HepG2 (cell line): Measurements from ENCODE around the gene ATG2A. TPM values are rescaled to one million over a fixed set of nuclear protein-coding genes. Genes with fewer than 3 reads are reported as not detected.

Experiments used
- ATAC-seq: fragments of 200-7000 bp; cut with Tn5 transposase; 3 replicates; pipeline ENCODE4 v1.9.1; 2020; ENCODE audit warnings: mild to moderate bottlenecking, moderate library complexity
- BruUV-seq: library from RNA; stranded (reverse); fragments of 400-500 nt; replicated peaks from 2 replicates; lab custom pipeline; 2021; lab: Mats Ljungman, UMichigan
- CTCF ChIA-PET: fragments of 300-600 bp; formaldehyde crosslinking; extraction: SDS; loops from one replicate; lab custom pipeline; 2021; ENCODE audit warnings: low total read pairs, inconsistent platforms, low intra/inter-chr PET ratio; lab: Yijun Ruan, JAX
- POLR2A ChIA-PET: fragments of 350-600 bp; sonication (Branson Sonifier 250); formaldehyde crosslinking; loops from one replicate; lab custom pipeline; 2020; ENCODE audit warnings: antibody characterized with exemption, inconsistent platforms; lab: Yijun Ruan, JAX
- DNase-seq: peaks from one replicate; pipeline ENCODE4 v3.0.0-alpha.2; 2015; ENCODE audit warnings: low spot score
- FAIRE-seq: peaks from 3 replicates; lab custom pipeline; 2011; peaks lifted over from hg19 to GRCh38; lab: Jason Lieb, UNC
- H2AFZ ChIP-seq: one replicate; pipeline ENCODE4 v1.6.1; 2011; ENCODE audit warnings: low read length, inconsistent platforms
- H3K27ac ChIP-seq: fragments of 300-600 bp; 3 replicates; pipeline ENCODE4 v1.8.0; 2011; ENCODE audit warnings: mixed run types, mild to moderate bottlenecking, mixed read lengths, low read length, inconsistent platforms; ENCODE audit not compliant: insufficient read depth; ENCODE audit errors: extremely low read length
- H3K27me3 ChIP-seq, 2 experiments: fragments of 200-600 bp in 1 of 2; 2 replicates in 1 of 2; 3 replicates in 1 of 2; pipeline versions ENCODE4 v1.6.0 to v1.8.0; 2011; ENCODE audit warnings: low read length in 2 of 2, mild to moderate bottlenecking in 2 of 2, moderate library complexity in 2 of 2, inconsistent platforms in 1 of 2; ENCODE audit not compliant: insufficient read depth in 2 of 2, control insufficient read depth in 1 of 2
- H3K36me3 ChIP-seq, 2 experiments: fragments of 200-600 bp in 1 of 2; replicated peaks in 1 of 2; 2 replicates in 1 of 2; 3 replicates in 1 of 2; pipeline versions ENCODE4 v1.5.1 to v1.8.0; 2011; ENCODE audit warnings: low read length in 2 of 2, inconsistent platforms in 1 of 2; ENCODE audit not compliant: insufficient read depth in 2 of 2, control insufficient read depth in 1 of 2
- H3K4me1 ChIP-seq: 2 replicates; pipeline ENCODE4 v1.5.1; 2012; ENCODE audit warnings: low read length, inconsistent platforms; ENCODE audit not compliant: insufficient read depth
- H3K4me2 ChIP-seq: 2 replicates; pipeline ENCODE4 v1.6.0; 2011; ENCODE audit warnings: low read depth, low read length, inconsistent platforms
- H3K4me3 ChIP-seq, 3 experiments: fragments of 200-600 bp in 1 of 3; sonication (generic), shearing (Covaris generic) in 1 of 3; replicated peaks in 1 of 3; 2 replicates each; pipeline ENCODE4 v1.5.1; 2011 to 2016; ENCODE audit warnings: low read length in 3 of 3, inconsistent platforms in 2 of 3, low read depth in 2 of 3, mild to moderate bottlenecking in 2 of 3, control low read depth in 1 of 3, mixed read lengths in 1 of 3; ENCODE audit not compliant: insufficient read depth in 1 of 3
- H3K79me2 ChIP-seq: one replicate; pipeline ENCODE4 v1.6.1; 2011; ENCODE audit warnings: low read length, inconsistent platforms; ENCODE audit not compliant: insufficient read depth
- H3K9ac ChIP-seq: 2 replicates; pipeline ENCODE4 v1.6.0; 2011; ENCODE audit warnings: mild to moderate bottlenecking, low read depth, low read length, inconsistent platforms; ENCODE audit not compliant: insufficient read depth
- H3K9me3 ChIP-seq: 2 replicates; pipeline ENCODE4 v1.5.1; 2012; ENCODE audit warnings: mild to moderate bottlenecking, low read length
- H4K20me1 ChIP-seq: 2 replicates; pipeline ENCODE4 v1.6.0; 2011; ENCODE audit warnings: inconsistent platforms, mild to moderate bottlenecking, low read length, moderate library complexity; ENCODE audit not compliant: insufficient read depth
- CBX1 ChIP-seq: IDR thresholded peaks from one replicate; pipeline ENCODE4 v1.6.1; 2016; ENCODE audit warnings: antibody characterized with exemption, low read depth
- DZIP1 ChIP-seq: sonication (generic); formaldehyde crosslinking; IDR thresholded peaks from 2 replicates; pipeline ENCODE4 v1.5.0; 2020; ENCODE audit warnings: mild to moderate bottlenecking, missing genetic modification reagents
- MIER3 ChIP-seq: IDR thresholded peaks from 2 replicates; pipeline ENCODE4 v1.6.1; 2016; ENCODE audit warnings: missing compliant biosample characterization, borderline replicate concordance
- RBAK ChIP-seq: sonication (generic); formaldehyde crosslinking; IDR thresholded peaks from 2 replicates; pipeline ENCODE4 v1.5.1; 2020; ENCODE audit warnings: mild to moderate bottlenecking, missing genetic modification reagents
- ZNF124 ChIP-seq: sonication (generic); formaldehyde crosslinking; IDR thresholded peaks from 2 replicates; pipeline ENCODE4 v1.4.0; 2020; ENCODE audit warnings: missing genetic modification reagents
- ZNF44 ChIP-seq: sonication (generic); formaldehyde crosslinking; IDR thresholded peaks from 2 replicates; pipeline ENCODE4 v1.5.1; 2020; ENCODE audit warnings: mild to moderate bottlenecking, missing genetic modification reagents
- ZNF784 ChIP-seq: sonication (generic); formaldehyde crosslinking; IDR thresholded peaks from 2 replicates; pipeline ENCODE4 v1.5.1; 2020; ENCODE audit warnings: missing genetic modification reagents, mild to moderate bottlenecking, borderline replicate concordance
- ZNF878 ChIP-seq: sonication (generic); formaldehyde crosslinking; IDR thresholded peaks from 2 replicates; pipeline ENCODE4 v1.8.1; 2023; ENCODE audit warnings: mild to moderate bottlenecking, missing genetic modification reagents, moderate library complexity
- WGBS: methylation state at CpG from one replicate; pipeline ENCODE4 v1.1.6; 2017; ENCODE audit warnings: low lambda C conversion rate; 5-methylcytosine and 5-hydroxymethylcytosine counted together
- in situ Hi-C: cut with HindIII; loops from 2 replicates; pipeline ENCODE4 v1.10.0; 2017; ENCODE audit warnings: low pct_unique_long_range_greater_than_20kb; ENCODE audit not compliant: extremely low pct_ligation_motif_present
- intact Hi-C: fragments of 100-400 bp; cut with micrococcal nuclease; formaldehyde crosslinking; loops from one replicate; pipeline ENCODE4 v1.10.0; 2022; ENCODE audit not compliant: unreplicated experiment
- polyA plus RNA-seq, 8 experiments: library from polyadenylated mRNA; depleted of rRNA in 3 of 8; stranded (reverse) in 7 of 8; unstranded in 1 of 8; fragments of >200 nt; fragmentation: Illumina TruSeq in 4 of 8; extraction: Trizol in 4 of 8; gene quantifications; 2 replicates each; pipeline versions ENCODE4 v1.2.1 to v1.2.3, GENCODE V29; 2011 to 2016; ENCODE audit warnings: low read depth in 4 of 8, missing spikeins in 1 of 8, mixed read lengths in 1 of 8; ENCODE audit not compliant: insufficient read depth in 1 of 8
- total RNA-seq, 5 experiments: library from RNA; depleted of rRNA; stranded (reverse); fragments of >200 nt; fragmentation: Illumina TruSeq; extraction: Trizol; gene quantifications; 2 replicates each; pipeline ENCODE4 v1.2.3, GENCODE V29; 2016; ENCODE audit warnings: low read depth in 1 of 5
- TF ChIP-seq, protein P1 (sequence below): sonication (generic); formaldehyde crosslinking; IDR thresholded peaks from 2 replicates; pipeline ENCODE4 v1.8.1; 2023; ENCODE audit warnings: missing genetic modification reagents, mild to moderate bottlenecking, borderline replicate concordance

Gene ATG2A
- total and polyA plus RNA-seq, 2 of the 13 experiments (the other 11 are each of a cell fraction or from before 2014, with no cell fraction given): 6.7 to 8.0 TPM

- in situ Hi-C loops: no loop called here
- no peak overlapping the region for H2AFZ ChIP-seq
- no peak overlapping the region for H3K4me3 ChIP-seq
- no peaks in the 10 kb centered on the region for H3K27me3 ChIP-seq
- no peaks in the 10 kb centered on the region for H4K20me1 ChIP-seq
- no peak overlapping the region for H3K4me2 ChIP-seq
- H3K27ac ChIP-seq: no peak overlapping the region
- no peak for ATAC-seq
- H3K4me1 ChIP-seq: no peaks in the 10 kb centered on the region
- POLR2A ChIA-PET: no interaction called here
- peaks cover 43 to 52% of the 10 kb centered on the region in 2 experiments; a peak in 4 of 5 replicates for H3K36me3 ChIP-seq
- no peaks in the 10 kb centered on the region for H3K79me2 ChIP-seq
- CTCF ChIA-PET: no interaction called here
- BruUV-seq: no TSS peak
- no peaks in the 10 kb centered on the region for H3K9me3 ChIP-seq
- intact Hi-C loops: no loop called here
- WGBS: 83% methylated on average over 1 of the region's 13 CpGs
- TF ChIP-seq, protein P1, sequence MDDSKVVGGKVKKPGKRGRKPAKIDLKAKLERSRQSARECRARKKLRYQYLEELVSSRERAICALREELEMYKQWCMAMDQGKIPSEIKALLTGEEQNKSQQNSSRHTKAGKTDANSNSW: no peak
- no peak for TF ChIP-seq DZIP1 (CRISPR knock-in tag)
- no peak for TF ChIP-seq CBX1
- no peak for TF ChIP-seq RBAK (CRISPR knock-in tag)
- TF ChIP-seq ZNF124 (CRISPR knock-in tag): no peak
- TF ChIP-seq ZNF878 (CRISPR knock-in tag): no peak
- no peak for TF ChIP-seq ZNF784 (CRISPR knock-in tag)
- no peak for TF ChIP-seq MIER3 (CRISPR knock-in tag)
- TF ChIP-seq ZNF44 (CRISPR knock-in tag): no peak
- no peak for FAIRE-seq
- H3K9ac ChIP-seq: no peak overlapping the region
- no peak for DNase-seq
These were observed 10.7 kb downstream of the ATG2A start for GRCh38 chr11:64906314-64906635.
